Kidney (tissue), 14 donors: ENCODE measurements around the gene UBXN7. TPM values are rescaled to one million over a fixed set of nuclear protein-coding genes. Genes with fewer than 3 reads are reported as not detected.
"Not testable (repeated sequence)": the region's sequence is repeated elsewhere in the genome, so short reads cannot be mapped to it uniquely, and the experiment has no call there.

ENCODE experiments used
- DNase-seq, 5 donors: peaks; one replicate each; pipeline ENCODE4 v3.0.0-alpha.2; 2013 to 2020
- FAIRE-seq: peaks from 2 replicates; lab custom pipeline; 2012; peaks lifted over from hg19 to GRCh38; lab: Jason Lieb, UNC
- H3K27ac ChIP-seq, 2 donors: one replicate each; pipeline ENCODE4 v1.7.0; 2013; ENCODE audit warnings: low read depth in 2 of 2, low read length in 2 of 2, inconsistent platforms in 1 of 2
- H3K27me3 ChIP-seq: one replicate; pipeline ENCODE4 v1.7.1; 2013; ENCODE audit warnings: low read length, inconsistent platforms; ENCODE audit not compliant: control insufficient read depth, insufficient read depth
- H3K36me3 ChIP-seq, 3 donors: one replicate each; pipeline versions ENCODE4 v1.7.0 to v1.7.1; 2013; ENCODE audit warnings: low read length in 3 of 3, control low read depth in 1 of 3, inconsistent platforms in 1 of 3; ENCODE audit not compliant: insufficient read depth in 3 of 3, control insufficient read depth in 2 of 3
- H3K4me1 ChIP-seq, 3 donors: one replicate each; pipeline versions ENCODE4 v1.7.0 to v1.7.1; 2013; ENCODE audit warnings: low read length in 3 of 3, inconsistent platforms in 1 of 3, low read depth in 1 of 3; ENCODE audit not compliant: control insufficient read depth in 2 of 3, insufficient read depth in 2 of 3
- H3K4me3 ChIP-seq, 3 donors: one replicate each; pipeline versions ENCODE4 v1.7.0 to v1.8.1; 2013; ENCODE audit warnings: low read length in 3 of 3, control low read depth in 1 of 3, inconsistent platforms in 1 of 3
- H3K9ac ChIP-seq, 3 donors: one replicate each; pipeline versions ENCODE4 v1.7.0 to v1.7.1; 2013; ENCODE audit warnings: low read length in 3 of 3, control low read depth in 1 of 3, inconsistent platforms in 1 of 3
- H3K9me3 ChIP-seq, 3 donors: one replicate each; pipeline versions ENCODE4 v1.7.0 to v1.7.1; 2013; ENCODE audit warnings: low read length in 3 of 3, control low read depth in 1 of 3, inconsistent platforms in 1 of 3; ENCODE audit not compliant: control insufficient read depth in 2 of 3, insufficient read depth in 1 of 3
- intact Hi-C: fragments of 100-400 bp; cut with DNase I; formaldehyde crosslinking; loops from one replicate; pipeline ENCODE4 v1.11.1; 2022
- polyA plus RNA-seq: library from polyadenylated mRNA; stranded (reverse); fragments of 350-450 nt; fragmentation: Illumina TruSeq; extraction: RNeasy Lipid Tissue Mini Kit (QIAGEN cat#74804); gene quantifications from one replicate; pipeline ENCODE4 v1.2.3, GENCODE V29; 2014; ENCODE audit warnings: low read depth, low replicate concordance; ENCODE audit not compliant: insufficient read depth
- total RNA-seq: library from RNA; stranded (reverse); fragmentation: NEBNext Ultra II Directional; extraction: Animal tissue kit (Norgen Biotek cat#: 25700); gene quantifications from one replicate; pipeline ENCODE4 v1.2.1, GENCODE V29; 2021
- TF ChIP-seq, protein P1 (sequence below): IDR thresholded peaks from 3 replicates; pipeline ENCODE4 v1.5.1; 2012; ENCODE audit warnings: mild to moderate bottlenecking, moderate library complexity, borderline replicate concordance; ENCODE audit not compliant: insufficient read depth; ENCODE audit errors: extremely low read depth
- donor health status: control.
- donor health status: control.
- donor health status: control.
- donor health status: control.
- donor health status: control.
- donor health status: DM: yes; HTN: yes; CAD: no.
- donor health status: Normal renal cell carcinoma (clear cell type).

Gene UBXN7
- total and polyA plus RNA-seq, 2 donors from 2014 or later, result 2.8 to 46.9 TPM

DNA sequence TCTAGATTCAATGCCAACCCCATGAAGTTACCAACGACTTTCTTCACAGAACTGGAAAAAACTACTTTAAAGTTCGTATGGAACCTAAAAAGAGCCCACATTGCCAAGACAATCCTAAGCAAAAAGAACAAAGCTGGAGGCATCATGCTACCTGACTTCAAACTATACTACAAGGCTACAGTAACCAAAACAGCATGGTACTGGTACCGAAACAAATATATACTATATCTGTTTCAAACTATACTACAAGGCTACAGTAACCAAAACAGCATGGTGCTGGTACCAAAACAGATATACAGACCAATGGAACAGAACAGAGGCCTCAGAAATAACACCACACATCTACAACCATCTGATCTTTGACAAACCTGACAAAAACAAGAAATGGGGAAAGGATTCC, 45.4 kb downstream of the UBXN7 start:
- H3K9ac ChIP-seq, H3K27ac ChIP-seq, DNase-seq, H3K4me3 ChIP-seq, FAIRE-seq, H3K27me3 ChIP-seq, H3K4me1 ChIP-seq, intact Hi-C loops, H3K9me3 ChIP-seq: not testable (repeated sequence)
- peaks cover 7 to 11% (median 9%) of the 10 kb centered on the region in 3 donors for H3K36me3 ChIP-seq

DNA sequence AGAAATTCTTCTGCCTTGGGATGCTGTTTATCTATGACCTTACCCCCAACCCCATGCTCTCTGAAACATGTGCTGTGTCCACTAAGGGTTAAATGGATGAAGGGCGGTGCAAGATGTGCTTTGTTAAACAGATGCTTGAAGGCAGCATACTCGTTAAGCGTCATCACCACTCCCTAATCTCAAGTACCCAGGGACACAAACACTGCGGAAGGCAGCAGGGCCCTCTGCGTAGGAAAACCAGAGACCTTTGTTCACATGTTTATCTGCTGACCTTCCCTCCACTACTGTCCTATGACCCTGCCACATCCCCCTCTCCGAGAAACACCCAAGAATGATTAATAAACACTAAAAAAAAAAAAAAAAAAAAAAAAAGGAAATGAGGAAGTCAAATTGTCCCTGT, 46.2 kb downstream of the UBXN7 start:
- H3K27ac ChIP-seq, H3K36me3 ChIP-seq, H3K4me3 ChIP-seq, H3K9me3 ChIP-seq, DNase-seq, H3K4me1 ChIP-seq, intact Hi-C loops, H3K9ac ChIP-seq, FAIRE-seq, H3K27me3 ChIP-seq: not testable (repeated sequence)

DNA sequence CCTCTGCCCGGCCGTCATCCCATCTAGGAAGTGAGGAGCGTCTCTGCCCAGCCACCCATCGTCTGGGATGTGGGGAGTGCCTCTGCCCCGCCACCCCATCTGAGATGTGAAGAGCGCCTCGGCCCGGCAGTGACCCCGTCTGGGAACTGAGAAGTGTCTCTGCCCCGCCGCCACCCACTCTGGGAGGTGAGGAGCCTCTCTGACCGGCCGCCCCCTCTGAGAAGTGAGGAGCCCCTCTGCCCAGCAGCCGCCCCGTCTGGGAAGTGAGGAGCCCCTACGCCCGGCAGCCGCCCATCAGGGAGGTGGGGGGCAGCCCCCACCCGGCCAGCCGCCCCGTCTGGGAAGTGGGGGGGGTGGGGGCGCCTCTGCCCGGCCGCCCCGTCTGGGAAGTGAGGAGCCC, 46.8 kb downstream of the UBXN7 start:
- H3K9me3 ChIP-seq, DNase-seq, H3K4me3 ChIP-seq, H3K4me1 ChIP-seq, FAIRE-seq, H3K9ac ChIP-seq, H3K27me3 ChIP-seq, H3K36me3 ChIP-seq, H3K27ac ChIP-seq, intact Hi-C loops: not testable (repeated sequence)

DNA sequence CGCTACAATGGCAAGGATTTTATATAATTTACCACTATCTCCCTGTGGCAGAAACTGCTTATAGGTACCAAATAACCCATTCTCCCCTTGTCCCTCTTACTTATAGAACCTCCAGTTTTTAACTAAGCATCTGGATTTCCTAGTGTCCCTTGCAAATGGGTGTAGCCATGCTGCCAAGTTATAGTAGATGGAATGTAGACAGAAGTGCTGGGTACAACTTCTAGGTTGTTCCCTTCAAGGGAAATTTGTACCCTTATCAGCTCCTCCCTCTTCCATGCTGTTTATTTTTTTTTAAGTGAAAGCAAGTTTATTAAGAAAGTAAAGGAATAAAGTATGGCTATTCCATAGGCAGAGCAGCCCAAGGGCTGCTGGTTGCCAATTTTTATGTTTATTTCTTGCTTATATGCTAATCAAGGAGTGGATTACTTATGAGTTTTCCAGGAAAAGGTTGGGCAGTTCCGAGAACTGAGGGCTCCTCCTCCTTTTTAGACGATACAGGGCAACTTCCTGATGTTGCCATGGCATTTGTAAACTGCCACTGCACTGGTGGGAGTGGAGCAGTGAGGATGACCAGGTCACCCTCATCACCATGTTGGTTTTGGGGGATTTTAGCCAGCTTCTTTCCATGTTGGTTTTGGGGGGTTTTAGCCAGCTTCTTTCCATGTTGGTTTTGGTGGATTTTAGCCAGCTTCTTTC, 53.9 kb downstream of the UBXN7 start:
- Histone ChIP-seq H3K4me1 (no peaks in the 10 kb centered on the region), H3K27ac (no peak overlapping the region), H3K9ac (no peak overlapping the region), H3K36me3 (peaks cover 0 to 3% (median 0%) of the 10 kb centered on the region in 3 donors), H3K4me3 (no peak overlapping the region), H3K27me3 (no peaks in the 10 kb centered on the region), H3K9me3 (no peaks in the 10 kb centered on the region)
- DNase-seq (no peak), FAIRE-seq (no peak)
- TF ChIP-seq, protein P1, sequence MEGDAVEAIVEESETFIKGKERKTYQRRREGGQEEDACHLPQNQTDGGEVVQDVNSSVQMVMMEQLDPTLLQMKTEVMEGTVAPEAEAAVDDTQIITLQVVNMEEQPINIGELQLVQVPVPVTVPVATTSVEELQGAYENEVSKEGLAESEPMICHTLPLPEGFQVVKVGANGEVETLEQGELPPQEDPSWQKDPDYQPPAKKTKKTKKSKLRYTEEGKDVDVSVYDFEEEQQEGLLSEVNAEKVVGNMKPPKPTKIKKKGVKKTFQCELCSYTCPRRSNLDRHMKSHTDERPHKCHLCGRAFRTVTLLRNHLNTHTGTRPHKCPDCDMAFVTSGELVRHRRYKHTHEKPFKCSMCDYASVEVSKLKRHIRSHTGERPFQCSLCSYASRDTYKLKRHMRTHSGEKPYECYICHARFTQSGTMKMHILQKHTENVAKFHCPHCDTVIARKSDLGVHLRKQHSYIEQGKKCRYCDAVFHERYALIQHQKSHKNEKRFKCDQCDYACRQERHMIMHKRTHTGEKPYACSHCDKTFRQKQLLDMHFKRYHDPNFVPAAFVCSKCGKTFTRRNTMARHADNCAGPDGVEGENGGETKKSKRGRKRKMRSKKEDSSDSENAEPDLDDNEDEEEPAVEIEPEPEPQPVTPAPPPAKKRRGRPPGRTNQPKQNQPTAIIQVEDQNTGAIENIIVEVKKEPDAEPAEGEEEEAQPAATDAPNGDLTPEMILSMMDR, result no peak
- intact Hi-C loops, result no loop called here

DNA sequence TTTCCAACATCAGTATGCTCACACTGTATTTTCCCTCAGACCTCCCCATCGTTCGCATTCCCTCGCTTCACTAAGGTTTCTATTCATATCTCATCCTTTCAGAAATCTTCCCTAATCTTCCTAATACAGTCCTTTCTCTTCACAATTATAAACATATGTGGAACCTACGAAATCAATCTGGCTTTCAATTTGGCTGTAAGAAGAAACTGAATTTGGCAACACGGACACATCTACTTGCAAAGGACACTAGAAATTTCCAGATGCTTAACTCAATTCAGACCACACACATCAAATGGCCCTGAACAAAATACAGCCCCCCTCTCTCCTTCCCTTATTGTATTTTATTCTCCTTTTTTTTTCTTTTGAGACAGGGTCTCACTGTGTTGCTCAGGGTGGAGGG, 54.9 kb downstream of the UBXN7 start:
- H3K27ac ChIP-seq, result no peak overlapping the region
- FAIRE-seq (no peak), DNase-seq (no peak)
- TF ChIP-seq, protein P1, result no peak
- no peak overlapping the region for H3K9ac ChIP-seq
- no peaks in the 10 kb centered on the region for H3K9me3 ChIP-seq
- H3K4me1 ChIP-seq, result no peaks in the 10 kb centered on the region
- H3K4me3 ChIP-seq, result no peak overlapping the region
- H3K27me3 ChIP-seq, result no peaks in the 10 kb centered on the region
- H3K36me3 ChIP-seq, result peaks cover 0 to 3% (median 0%) of the 10 kb centered on the region in 3 donors
- intact Hi-C loops, result no loop called here
